SW 1271 (cell line): Measurements from ENCODE around the gene ITGA4.

Source experiments
- DNase-seq, 2 experiments: peaks; one replicate each; lab custom pipeline; 2025; lab: John Stamatoyannopoulos, UW

Gene ITGA4

DNA sequence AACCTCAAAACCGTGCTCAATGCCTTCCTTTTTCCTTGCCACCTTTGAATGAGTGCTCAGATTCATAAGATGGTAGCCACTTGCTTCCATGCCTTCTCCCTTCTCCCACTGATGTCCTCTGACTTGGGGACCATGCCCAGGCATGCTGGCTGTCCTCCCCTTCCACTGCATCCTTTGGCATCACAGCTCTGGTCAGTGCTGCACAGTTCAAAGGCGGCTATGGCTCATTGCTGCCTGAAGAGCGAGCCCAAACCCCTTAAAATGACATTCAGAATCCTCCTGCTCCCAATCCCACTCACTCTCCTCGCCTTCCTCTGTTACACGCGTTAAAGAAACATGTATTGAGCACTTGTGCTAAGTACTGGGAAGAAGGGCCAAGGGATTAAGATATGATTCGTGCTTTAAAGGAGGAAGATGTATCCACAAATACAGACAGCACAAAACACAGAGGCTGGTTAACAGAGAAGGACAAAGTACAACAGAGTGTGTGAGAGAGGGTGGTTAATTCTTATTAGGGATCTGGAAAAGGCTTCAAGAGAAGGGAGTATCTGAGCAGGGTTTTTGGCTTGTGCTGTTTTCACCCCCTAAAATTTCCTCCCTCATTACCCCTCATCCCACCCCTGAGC is 118.0 kb downstream of the ITGA4 start:
- DNase-seq: no peak

DNA sequence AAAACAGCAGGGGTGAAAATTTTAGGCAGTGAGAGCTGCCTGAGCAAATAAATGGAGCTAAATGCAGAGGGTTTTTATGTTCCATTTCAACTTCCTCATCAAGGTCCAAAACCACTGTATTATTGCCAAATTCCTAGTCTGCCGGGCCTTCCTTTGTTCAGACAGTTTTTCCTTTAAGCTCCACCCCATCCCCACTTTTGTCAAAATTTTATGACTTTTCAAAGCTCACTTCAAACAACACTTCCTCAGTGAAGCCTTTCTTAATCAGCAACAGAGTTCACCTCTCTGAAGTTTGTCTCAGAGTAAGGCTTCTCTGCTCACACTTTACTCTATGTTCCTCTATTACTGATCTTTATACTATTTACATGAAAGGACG is 118.5 kb downstream of the ITGA4 start:
- no peak for DNase-seq

DNA sequence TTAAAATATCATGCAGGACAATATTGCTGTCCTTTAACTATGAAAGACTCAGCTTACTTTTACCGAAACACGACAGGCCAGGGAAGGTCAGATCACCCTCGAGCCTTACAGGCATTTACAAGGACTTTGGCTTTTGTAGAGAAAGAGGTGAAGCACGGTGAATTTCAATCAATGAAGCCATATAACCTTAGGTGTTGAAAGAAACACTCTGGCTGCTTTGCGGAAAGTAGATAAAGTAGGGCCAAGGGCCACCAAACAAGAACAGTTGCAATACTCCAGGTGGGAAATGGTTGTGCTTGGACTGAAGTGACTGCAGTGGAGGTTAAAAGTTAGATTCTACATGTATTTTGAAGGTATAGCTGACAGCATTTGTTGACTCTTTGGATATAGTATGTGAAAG is 119.2 kb downstream of the ITGA4 start:
- no peak for DNase-seq

DNA sequence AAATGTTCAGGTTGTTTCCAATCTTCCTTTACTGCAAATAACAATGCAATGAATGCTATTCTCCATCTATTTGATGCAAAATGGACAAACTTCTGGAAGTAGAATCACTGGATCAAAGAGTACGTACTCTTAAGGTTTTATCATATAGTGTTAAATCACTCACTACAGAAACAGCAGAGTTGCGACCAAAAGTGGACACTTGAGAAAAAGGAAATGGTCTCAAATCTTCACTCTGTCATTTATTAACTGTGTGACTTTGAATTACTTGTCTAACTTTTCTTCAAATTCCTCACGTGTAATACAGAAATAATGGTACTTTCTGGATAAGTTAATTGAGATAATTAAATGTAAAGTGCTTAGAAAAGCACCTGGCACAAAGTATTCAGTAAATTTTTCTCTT is 121.6 kb downstream of the ITGA4 start:
- DNase-seq: no peak

DNA sequence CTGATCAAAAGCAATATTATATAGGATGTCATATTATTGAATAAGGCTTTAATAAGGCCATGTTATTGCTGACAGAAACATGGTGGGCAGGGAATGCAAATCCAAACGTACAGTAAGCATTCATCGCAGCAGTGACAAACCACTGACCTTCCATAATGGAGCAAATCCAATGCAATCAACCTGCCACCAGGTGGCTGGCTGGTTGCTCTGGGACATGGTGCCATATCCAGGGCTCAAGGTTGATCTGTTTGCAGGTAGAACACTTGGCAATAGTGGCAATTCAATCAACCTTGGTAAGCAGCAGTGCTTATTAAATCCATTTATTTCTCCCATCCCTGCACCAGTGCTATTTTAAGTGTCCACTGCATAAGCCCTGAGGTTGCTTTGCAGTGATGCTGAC is 124.3 kb downstream of the ITGA4 start:
- no peak for DNase-seq

DNA sequence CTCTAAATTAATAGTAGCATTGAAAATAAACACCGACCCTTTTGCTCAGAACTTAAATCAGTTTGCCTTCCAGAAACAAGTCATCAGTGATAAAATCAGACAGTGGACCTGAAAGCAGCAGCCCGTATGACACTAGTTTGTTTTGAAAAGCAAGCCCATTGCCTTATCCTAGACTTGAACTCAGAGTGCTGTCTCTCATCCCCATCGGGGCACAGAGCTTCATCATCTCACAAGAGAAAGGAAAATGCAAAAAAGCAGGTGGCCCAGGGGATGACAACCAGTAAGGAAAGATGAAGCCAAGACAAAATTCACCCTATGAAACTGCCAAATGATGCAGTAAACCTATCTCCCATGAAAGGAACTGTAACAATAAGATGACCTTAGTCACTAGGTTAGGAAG is 128.5 kb downstream of the ITGA4 start:
- no peak for DNase-seq
